ENCODE measurements around the gene TFEB. TPM values are rescaled to one million over a fixed set of nuclear protein-coding genes. Genes with fewer than 3 reads are reported as not detected.

The TFEB gene
- total RNA-seq, 1 donor from 2014 or later = 3.8 TPM

DNA sequence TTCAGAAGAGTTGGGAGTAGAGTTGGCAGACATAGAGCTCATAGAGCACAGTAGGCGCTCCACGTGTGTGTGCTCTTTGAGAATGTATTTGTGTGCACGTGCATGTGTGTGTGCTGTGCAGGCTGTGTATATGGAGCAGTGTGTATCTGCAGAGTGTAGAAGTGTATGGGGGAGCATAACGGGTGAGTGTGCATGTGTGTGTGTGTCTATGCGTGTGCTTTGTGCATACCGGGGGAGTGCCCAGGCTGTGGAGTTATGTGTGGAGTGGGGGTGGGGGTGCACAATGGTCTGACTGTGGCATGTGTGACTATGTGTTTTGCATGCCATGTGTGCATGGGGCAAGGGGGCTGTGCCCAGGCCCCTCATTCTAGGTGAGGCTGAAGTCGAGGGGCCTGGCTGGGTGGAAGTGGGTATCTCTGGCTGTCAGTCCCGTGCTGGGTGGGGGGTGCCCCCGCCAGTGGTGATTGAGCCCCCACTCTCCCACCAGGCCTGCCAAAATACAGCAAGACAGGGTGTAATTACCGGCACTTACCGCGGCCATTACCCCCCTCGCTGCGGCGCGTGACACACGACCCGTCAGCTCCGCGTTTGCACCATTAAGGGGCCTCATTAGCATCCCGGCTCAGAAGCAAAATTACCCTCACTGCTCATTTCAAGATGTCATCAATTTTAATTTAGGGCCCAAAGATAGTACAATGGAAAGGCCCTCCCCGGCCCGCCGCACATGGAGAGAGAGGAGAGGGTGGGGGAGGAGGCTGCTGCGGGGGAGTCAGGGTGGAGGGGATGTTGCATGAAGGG is 58.1 kb downstream of the TFEB start:
- no peak for DNase-seq (ENCODE audit: low spot score in 2 of 2, unreplicated experiment in 2 of 2)
- H3K27ac Mint-ChIP-seq = no peak overlapping the region
- TF ChIP-seq, protein P1, sequence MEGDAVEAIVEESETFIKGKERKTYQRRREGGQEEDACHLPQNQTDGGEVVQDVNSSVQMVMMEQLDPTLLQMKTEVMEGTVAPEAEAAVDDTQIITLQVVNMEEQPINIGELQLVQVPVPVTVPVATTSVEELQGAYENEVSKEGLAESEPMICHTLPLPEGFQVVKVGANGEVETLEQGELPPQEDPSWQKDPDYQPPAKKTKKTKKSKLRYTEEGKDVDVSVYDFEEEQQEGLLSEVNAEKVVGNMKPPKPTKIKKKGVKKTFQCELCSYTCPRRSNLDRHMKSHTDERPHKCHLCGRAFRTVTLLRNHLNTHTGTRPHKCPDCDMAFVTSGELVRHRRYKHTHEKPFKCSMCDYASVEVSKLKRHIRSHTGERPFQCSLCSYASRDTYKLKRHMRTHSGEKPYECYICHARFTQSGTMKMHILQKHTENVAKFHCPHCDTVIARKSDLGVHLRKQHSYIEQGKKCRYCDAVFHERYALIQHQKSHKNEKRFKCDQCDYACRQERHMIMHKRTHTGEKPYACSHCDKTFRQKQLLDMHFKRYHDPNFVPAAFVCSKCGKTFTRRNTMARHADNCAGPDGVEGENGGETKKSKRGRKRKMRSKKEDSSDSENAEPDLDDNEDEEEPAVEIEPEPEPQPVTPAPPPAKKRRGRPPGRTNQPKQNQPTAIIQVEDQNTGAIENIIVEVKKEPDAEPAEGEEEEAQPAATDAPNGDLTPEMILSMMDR (IDR thresholded peaks at IDR 0.05; ENCODE audit: unreplicated experiment) = no peak

DNA sequence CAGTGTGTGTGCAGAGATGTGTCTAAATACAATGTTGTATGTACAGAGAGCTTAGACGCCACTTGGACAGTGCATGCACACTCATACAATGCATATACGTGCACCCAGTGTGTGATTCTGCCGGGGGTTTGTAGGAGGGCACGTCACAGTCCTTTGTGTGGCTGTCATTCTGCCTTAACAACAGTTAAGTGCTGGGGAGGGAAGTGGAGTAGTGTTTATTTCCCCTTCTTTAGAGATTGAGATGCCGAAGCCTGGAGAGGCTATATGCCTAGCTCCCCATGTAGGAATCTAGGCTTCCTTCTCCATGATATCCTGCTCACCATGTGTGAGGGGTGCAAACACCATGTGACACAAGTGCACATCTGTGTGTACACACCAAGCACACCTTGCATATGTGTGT is 59.0 kb downstream of the TFEB start:
- no peak for DNase-seq (ENCODE audit: low spot score in 2 of 2, unreplicated experiment in 2 of 2)
- TF ChIP-seq, protein P1 (IDR thresholded peaks at IDR 0.05; ENCODE audit: unreplicated experiment) = no peak
- H3K27me3 Mint-ChIP-seq (ENCODE audit: low read depth) = peaks cover 5% of the 10 kb centered on the region
- peaks cover 21% of the 10 kb centered on the region for H3K4me1 Mint-ChIP-seq
- no peak overlapping the region for H3K4me3 Mint-ChIP-seq
- no peaks in the 10 kb centered on the region for H3K36me3 Mint-ChIP-seq
- H3K9me3 Mint-ChIP-seq = no peaks in the 10 kb centered on the region
- H3K27ac Mint-ChIP-seq = no peak overlapping the region

More for the DNA sequence above, 58.1 kb downstream of the TFEB start:
- Mint-ChIP-seq H3K36me3 (no peaks in the 10 kb centered on the region), H3K9me3 (no peaks in the 10 kb centered on the region), H3K4me1 (peaks cover 26% of the 10 kb centered on the region), H3K4me3 (no peak overlapping the region), H3K27me3 (ENCODE audit: low read depth) (peaks cover 5% of the 10 kb centered on the region)

DNA sequence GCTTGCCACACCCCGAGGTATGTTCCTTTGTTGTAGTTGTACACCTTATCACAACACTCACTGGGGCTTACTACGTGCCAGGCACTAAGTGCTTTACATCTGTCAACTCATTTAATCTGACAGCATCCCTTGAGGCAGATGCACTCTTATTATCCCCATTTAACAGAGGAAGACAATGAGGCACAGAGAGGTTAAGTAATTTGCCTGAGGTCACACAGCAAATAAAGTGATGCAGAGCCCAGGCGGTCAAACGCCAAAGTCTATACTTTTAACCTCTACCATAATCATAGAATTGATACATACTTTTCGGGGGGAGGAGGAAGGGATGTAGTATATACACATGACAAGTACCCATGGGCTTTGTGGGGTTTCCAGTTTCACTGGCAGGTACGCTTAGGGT is 59.4 kb downstream of the TFEB start:
- no peak overlapping the region for H3K4me3 Mint-ChIP-seq
- no peak overlapping the region for H3K27ac Mint-ChIP-seq
- H3K9me3 Mint-ChIP-seq = no peaks in the 10 kb centered on the region
- H3K4me1 Mint-ChIP-seq = peaks cover 21% of the 10 kb centered on the region
- H3K27me3 Mint-ChIP-seq (ENCODE audit: low read depth) = peaks cover 5% of the 10 kb centered on the region
- DNase-seq (ENCODE audit: low spot score in 2 of 2, unreplicated experiment in 2 of 2) = no peak
- H3K36me3 Mint-ChIP-seq = no peaks in the 10 kb centered on the region
- TF ChIP-seq, protein P1 (IDR thresholded peaks at IDR 0.05; ENCODE audit: unreplicated experiment) = no peak

DNA sequence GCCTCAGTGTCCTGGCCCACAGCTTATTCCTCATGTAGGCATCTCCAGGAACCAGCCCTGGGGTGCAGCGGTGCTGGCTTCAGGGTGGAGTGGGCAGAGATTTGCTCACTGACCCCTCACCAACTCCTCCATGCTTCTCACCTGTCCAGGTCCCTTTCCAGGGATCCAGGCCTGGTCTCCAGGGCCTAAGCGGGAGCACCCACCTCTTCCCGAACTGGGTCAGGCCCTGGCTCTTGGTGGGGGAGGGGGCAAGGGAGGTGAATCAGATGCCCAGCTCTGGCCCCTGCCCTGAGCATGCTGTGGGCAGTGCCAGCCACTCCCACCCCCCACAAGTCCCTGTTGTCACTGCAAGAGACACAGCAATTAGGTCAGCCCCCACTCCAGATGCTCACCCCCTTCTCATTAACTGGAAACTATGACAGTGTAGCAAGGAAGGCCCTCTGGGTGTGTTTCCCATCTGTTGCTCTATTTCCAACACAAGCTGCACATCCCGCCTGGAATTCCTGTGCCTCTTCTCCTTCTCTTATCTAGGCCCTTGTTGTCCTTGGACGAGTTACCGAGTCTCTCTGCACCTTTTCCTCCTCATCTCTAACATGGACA is 60.1 kb downstream of the TFEB start:
- Mint-ChIP-seq H3K27ac (no peak overlapping the region), H3K27me3 (ENCODE audit: low read depth) (peaks cover 10% of the 10 kb centered on the region), H3K4me1 (peaks cover 16% of the 10 kb centered on the region), H3K4me3 (no peak overlapping the region), H3K9me3 (peaks cover 3% of the 10 kb centered on the region), H3K36me3 (no peaks in the 10 kb centered on the region)
- no peak for DNase-seq (ENCODE audit: low spot score in 2 of 2, unreplicated experiment in 2 of 2)
- TF ChIP-seq, protein P1 (IDR thresholded peaks at IDR 0.05; ENCODE audit: unreplicated experiment) = no peak

DNA sequence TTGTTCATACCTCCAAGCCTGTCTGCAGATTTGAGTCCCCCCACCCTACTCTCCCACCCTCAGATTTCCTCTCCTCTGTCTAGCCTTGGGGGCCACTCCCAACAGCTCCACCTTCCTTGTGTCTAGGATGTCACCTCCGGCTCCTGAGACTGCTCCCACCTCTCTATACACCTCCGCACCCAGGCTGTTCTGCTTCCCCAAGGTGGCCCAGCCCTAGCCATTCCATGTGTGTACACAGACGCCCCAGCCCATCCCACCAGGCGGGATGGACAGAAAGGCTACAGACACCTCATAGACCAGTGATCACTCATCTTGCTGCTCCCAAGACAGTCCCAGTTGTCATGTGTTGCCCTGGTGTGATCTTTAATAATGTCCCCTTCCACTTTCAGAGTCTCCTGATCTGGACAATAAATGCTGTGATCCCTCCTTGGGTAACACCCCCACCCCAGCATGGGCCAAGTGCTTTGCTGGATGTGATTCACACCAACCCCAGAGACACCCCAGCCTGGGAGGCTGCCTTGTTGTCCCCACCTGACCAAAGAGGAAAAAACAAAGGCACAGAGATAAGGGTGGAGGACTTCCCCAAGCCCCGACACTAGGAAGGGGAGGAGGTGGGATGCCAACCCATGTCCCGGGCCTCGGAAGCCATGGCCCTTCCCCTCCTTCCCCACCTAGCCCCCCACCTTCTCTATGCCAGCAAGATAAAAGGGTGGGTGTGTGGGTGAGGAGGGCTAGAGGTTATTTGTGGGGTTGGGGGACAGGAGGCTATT is 61.0 kb downstream of the TFEB start:
- H3K9me3 Mint-ChIP-seq = peaks cover 6% of the 10 kb centered on the region
- no peak overlapping the region for H3K27ac Mint-ChIP-seq
- no peaks in the 10 kb centered on the region for H3K36me3 Mint-ChIP-seq
- H3K4me3 Mint-ChIP-seq = no peak overlapping the region
- H3K27me3 Mint-ChIP-seq (ENCODE audit: low read depth) = peaks cover 11% of the 10 kb centered on the region
- TF ChIP-seq, protein P1 (IDR thresholded peaks at IDR 0.05; ENCODE audit: unreplicated experiment) = no peak
- DNase-seq (ENCODE audit: low spot score in 2 of 2, unreplicated experiment in 2 of 2) = no peak
- peaks cover 12% of the 10 kb centered on the region for H3K4me1 Mint-ChIP-seq

Measured in mesothelial cell of epicardium (in vitro differentiated cells).